NCI-H2227 (cell line): ENCODE data around the gene ZNF440.
"Not testable (repeated sequence)": the region's sequence is repeated elsewhere in the genome, so short reads cannot be mapped to it uniquely, and the experiment has no call there.

Experiments
- DNase-seq: peaks from one replicate; lab custom pipeline; 2025; ENCODE audit not compliant: unreplicated experiment; lab: John Stamatoyannopoulos, UW

The ZNF440 gene

DNA sequence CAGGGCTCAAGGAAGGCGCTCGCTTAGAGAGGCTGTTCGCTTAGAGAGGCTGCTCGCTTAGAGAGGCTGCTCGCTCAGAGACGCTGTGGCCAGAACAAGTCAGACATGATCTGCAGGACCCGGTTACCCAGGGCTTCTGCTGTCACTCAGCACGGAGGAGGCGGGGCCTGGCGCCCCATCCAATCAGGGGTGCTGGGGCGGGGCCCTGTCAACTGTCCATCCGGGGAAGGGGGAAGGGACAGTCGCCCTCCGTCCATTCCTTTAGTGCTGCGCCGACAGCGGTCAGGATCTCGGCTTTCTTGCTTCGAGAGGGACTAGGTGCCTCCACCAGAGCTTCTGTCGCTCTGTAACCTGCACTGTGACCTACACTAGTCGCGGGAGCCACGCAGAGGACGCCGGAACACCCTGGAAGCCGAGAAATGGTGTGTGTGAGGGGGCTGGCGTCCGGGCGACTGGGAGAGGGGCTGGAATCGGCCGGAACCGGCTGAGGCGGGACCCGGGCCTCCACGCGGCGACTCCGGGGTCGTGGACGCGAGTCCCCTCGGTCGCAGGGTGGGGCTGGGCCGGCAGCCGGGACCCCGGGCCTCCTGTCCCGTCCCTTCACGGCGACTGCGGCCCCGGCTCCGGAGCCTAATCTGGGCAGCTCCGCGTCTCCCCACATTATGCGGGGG is at the start of gene ZNF440:
Gene ZNF440 (plus strand): TSS at position 245 of the 671 bp plus-strand sequence. CDS start 175 bp downstream, at position 420.
- peak; percentile 88 for DNase-seq

DNA sequence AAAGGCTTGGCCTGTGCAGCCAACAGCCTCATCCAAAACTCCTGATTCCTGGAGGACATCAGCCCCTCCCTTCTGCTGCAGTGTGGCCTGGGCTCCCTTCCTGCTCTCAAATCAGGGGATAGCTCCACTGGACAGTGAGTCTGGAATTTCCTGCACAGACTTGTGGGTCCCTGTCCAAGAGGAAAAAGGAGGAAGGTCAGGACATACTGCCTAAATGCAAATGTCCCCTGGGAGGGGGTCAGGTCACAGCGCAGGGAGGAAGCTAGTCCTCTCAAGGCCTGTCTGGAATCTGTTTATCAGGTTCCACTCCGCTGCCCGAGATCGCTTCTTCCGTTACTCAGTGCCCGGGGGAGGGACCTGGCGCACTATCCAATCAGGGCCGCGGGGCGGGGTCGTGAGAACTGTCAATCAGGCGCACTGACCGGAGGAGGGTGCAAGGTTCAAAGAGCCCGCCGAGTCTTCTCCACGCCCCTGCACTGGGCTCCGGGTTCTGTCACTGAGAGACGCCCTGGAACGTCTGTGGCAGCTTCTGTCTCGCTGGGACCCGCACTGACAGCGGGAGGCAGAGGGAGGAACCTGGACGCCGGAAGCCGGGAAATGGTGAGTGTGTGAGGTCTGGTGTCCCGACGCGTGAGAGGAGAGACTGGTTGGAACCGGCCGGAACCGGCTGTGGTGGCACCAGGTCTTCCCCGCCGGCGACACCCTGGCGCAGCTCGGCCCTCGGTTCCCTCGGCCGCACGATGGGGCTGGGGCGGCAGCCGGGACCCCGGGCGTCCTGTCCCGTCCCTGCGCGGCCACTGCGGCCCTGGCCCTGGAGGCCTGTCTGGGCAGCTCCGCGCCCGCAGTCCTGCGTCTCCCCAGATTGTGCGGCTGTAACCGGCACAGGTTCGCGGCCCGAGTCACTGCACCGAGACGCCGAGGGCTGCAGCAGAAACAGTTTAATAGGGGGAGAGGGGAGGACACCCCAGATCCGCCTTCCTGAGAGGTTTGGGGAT is 47.2 kb upstream of the ZNF440 start, which contains the start of gene ZNF441:
Gene ZNF441 (plus strand): TSS at position 404 of the 995 bp plus-strand sequence. CDS start 194 bp downstream, at position 598.
- peak; percentile 91 for DNase-seq

DNA sequence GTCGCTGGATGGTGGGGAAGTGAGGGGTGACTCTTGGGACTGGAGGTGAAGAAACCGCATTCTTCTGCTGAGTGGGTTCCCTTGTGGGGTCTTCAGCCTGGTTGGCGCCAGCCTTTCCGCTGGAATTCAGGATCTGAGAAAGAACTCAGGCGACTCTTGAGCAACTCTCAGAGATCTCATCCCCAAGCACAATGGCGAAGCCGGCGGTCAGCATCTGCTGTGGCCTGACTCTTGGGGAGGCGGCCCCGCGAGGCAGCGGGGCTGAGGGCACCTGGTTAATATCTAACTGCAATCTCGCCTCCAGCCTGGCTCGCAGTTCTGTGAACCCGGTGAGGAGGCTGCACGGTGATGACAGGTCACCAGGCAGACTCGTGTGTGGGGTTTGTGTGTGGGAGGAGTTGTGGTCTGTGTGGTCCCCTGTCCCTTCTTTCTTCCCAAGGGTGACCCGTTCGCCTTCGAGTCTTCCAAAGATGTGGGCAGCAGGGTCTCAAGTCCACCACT is 46.4 kb upstream of the ZNF440 start:
- peak; percentile 14 for DNase-seq

DNA sequence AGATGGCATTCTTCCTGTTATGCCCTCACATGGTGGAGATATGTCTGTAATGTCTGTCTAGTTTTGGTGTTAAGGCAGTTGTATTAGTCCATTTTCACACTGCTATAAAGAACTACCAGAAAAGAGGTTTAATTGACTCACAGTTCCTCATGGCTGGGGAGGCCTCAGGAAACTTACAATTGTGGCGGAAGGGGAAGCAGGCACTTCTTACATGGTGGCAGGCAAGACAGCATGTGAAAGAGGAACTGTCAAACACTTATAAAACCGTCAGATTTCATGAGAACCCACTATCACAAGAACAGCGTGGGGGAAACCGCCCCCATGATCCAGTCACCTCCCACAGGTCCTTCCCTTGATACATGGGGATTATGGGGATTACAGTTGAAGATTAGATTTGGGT is 44.1 kb upstream of the ZNF440 start:
- no peak for DNase-seq

DNA sequence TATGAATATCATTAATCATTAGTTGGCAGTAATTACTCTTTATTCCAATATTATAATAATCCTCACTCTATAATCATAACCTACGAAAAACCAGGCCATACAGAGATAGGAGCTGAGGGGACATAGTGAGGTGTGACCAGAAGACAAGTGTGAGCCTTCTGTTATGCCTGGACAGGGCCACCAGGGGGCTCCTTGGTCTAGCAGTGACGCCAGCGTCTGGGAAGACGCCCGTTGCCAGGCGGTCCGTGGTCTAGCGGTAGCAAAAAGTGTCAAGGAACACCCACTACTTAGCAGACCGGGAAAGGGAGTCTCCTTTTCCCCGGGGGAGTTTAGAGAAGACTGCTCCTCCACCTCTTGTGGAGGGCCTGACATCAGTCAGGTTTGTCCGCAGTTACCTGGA is 42.6 kb upstream of the ZNF440 start:
- DNase-seq: not testable (repeated sequence)

DNA sequence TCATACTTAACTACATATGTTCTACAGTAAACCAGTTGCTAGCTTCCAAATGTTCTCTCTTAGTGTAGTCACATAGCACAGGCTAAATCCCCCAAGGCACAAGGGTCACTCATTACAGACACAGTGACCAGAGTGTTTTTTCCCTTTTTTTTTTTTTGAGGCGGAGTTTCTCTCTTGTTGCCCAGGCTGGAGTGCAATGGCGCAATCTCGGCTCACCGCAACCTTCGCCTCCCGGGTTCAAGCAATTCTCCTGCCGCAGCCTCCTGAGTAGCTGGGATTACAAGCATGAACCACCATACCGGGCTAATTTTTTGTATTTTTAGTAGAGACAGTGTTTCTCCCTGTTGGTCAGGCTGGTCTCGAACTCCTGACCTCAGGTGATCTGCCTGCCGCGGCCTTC is 37.4 kb upstream of the ZNF440 start:
- DNase-seq: not testable (repeated sequence)

DNA sequence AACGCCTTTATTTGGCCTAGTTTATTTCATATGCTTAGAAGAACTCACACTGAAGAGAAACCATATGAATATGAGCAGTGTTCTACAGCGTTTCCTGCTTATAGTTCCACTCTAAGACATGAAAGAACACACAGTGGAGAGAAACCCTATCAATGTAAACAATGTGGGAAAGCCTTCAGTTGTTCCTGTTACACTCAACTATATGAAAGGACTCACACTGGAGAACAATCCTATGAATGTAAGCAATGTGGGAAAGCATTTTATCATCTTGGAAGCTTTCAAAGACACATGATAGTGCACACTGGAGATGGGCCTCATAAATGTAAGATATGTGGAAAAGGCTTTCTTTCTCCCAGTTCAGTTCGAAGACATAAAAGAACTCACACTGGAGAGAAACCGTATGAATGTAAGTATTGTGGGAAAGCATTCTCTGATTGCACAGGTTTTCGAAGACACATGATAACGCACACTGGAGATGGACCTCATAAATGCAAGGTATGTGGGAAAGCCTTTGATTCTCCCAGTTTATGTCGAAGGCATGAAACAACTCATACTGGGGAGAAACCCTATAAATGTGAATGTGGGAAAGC is 33.5 kb upstream of the ZNF440 start:
- DNase-seq: no peak

DNA sequence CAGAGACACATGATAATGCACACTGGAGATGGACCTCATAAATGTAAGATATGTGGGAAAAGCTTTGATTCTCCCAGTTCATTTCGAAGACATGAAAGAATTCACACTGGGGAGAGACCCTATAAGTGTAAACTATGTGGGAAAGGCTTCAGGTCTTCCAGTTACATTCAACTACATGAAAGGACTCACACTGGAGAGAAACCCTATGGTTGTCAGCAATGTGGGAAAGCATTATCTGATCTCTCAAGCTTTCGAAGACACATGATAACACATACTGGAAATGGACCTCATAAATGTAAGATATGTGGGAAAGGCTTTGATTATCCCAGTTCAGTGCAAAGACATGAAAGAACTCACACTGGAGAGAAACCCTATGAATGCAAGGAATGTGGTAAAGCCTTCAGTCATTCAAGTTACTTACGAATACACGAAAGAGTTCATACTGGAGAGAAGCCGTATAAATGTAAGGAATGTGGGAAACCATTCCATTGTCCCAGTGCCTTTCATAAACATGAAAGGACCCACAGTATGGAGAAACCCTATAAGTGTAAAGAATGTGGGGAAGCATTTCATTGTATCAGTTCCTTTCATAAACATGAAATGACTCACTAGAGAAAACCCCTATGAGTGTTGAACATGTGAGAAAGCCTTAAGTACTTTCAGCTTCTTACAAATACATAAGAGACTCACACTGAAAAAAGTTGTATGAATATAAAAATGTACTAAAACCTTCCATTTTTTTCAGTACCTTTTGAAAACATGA is 32.6 kb upstream of the ZNF440 start:
- DNase-seq: no peak

DNA sequence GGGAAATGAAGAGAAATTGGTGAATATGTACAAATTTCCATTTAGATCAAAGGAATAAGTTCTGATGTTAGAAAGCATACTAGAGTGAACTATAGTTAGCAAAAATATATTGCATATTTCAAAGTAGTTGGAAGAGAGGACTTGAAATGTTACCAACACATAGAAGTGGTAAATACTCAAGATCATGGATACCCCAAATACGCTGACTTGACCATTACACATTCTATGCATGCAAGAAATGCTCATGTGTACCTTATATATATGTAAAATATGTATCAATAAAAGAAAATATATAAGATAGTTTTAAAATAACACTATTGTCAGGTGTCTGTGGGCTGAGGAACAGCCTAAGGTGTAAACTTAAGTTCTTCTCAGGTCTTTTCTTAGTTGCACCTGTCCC is 30.3 kb upstream of the ZNF440 start:
- no peak for DNase-seq

DNA sequence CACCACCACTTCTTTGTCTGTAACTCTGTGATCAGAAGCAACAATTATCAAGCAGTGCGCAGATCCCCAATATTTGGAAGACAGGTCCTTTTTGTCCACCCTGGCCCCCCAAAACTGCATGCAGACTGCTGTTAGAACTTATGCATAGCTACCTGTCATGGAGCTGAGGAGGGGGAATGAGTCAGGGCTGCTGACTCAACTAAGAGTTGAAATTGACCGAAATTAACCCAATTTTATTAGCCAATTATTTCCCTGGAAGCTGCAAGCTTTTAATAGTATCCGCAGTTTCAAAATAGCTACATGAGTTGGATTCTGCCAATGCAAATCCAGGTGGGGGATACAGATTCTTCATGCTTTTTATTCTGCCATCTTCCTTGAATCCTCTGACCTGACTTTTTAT is 29.7 kb upstream of the ZNF440 start:
- no peak for DNase-seq

DNA sequence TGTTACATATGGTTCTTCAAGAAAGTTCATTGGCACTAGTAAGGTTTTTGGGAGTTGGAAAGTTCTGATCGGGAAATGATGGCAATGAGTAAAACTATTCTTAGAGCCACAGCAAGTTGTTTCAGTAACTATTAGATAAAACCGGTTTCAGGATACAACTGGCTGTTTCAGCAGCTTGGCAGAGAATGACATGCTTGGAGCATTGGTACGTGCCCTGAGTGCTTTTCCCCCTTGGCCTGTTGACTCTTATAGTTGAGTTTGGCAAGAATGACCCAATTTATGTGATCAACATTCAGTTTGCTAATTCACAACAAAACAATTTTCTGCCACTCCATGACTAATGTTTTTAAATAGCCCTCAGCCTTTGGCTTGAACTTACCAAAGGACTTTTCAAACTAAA is 26.5 kb upstream of the ZNF440 start:
- DNase-seq: no peak

DNA sequence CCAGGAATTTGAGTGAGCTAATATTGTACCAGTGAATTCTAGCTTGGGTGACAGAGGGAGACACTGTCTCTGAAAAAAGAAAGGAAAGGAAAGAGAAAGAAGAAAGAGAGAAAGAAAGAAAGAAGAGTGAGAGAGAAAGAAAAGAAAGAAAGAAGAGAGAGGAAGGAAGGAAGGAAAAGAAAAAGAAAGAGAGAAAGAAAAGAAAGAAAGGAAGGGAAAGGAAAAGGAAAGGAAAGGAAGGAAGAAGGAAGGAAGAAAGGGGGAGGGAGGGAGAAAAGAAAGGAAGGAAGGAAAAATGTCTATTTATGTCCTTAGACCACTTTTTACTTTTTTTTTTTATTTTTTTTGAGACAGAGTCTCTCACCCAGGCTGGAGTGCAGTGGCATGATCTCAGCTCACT is 21.1 kb upstream of the ZNF440 start:
- DNase-seq: no peak

DNA sequence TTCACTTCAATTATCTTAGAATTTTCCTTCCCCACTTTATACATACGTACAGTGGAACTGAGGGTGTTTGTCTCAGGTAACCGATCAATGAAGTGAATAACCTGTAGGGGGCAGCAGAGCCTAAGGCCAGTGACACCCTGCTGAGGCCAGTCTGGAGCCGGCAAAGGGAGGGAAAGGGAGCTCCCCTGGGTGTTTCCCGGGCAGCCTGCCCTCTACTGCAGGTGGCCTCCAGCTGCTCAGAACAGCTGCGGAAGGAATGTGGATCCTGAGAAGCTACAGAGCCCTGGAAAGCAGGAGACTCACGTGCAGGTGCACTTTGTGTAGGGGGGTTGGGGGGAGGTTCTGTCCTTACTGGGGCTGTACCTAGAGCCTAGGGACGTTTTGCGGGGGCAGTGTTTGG is 16.6 kb upstream of the ZNF440 start:
- peak; percentile 65 for DNase-seq

DNA sequence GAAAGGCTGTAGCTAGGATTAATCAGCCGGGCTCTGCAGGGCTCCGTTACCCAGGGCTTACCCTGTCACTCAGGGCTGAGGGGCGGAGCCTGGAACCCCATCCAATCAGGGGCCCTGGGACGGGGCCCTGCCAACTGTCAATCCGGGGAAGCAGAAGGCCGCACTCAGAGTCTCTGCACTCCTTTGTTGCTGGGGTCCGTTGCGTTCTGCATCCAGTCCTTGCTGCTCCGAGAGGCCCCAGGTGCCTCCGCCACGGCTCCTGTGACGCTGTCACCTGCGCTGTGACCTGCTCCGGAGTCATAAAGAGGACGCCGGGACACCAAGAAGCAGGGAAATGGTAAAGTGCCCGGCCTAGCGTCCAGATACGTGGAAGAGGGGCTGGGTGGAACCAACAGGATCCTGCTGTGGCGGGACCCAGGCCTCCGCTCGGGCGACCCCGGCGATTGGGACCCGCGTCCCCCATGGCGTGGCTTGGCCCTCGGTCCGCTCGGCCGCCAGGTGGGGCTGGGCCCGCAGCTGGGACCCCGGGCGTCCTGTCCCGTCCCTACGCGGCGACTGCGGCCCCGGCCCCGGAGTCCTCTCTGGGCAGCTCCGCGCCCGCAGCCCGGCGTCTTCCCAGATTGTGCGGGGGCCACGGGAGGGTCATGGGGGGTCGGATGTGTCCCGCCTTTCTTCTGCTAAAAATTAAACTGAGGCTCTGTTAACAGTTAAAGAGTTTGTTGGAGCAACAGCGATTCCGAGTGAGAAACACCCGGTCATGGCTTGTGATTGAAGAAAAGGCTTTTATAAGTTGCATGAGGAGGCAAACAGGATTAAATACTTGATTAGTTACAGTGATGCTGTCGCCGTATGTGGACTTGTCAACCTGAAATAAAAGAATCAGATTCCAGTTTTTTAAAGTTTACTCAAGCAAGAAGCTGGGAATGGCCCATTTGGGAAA is 15.4 kb upstream of the ZNF440 start, which contains the start of gene ZNF491:
Gene ZNF491 (plus strand): TSS at position 133 of the 940 bp plus-strand sequence. CDS start 7,431 bp downstream, outside the sequence.
- peak; percentile 86 for DNase-seq

DNA sequence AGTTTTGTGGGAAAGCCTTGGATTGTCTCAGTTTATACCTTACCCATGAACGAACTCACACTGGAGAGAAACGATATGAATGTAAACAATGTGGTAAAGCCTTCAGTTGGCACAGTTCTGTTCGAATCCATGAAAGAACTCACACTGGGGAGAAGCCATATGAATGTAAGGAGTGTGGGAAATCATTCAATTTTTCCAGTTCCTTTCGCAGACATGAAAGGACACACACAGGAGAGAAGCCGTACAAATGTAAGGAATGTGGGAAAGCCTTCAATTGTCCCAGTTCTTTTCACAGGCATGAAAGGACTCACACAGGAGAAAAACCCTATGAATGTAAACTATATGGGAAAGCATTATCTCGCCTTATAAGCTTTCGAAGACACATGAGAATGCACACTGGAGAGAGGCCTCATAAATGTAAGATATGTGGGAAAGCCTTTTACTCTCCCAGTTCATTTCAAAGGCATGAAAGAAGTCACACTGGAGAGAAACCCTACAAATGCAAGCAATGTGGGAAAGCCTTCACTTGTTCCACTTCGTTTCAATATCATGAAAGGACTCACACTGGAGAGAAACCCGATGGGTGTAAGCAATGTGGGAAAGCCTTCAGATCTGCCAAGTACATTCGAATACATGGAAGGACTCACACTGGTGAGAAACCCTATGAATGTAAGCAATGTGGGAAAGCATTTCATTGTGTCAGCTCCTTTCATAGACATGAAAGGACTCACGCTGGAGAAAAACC is 7.5 kb upstream of the ZNF440 start:
- no peak for DNase-seq

DNA sequence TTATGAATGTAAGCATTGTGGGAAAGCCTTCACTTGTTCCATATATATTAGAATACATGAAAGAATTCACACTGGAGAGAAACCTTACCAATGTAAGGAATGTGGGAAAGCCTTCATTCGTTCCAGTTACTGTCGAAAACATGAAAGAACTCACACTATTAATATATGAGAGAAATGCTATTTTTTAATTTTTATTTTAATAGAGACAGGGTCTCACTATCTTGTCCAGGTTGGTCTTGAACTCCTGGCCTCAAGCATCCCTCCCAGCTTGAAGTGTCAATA is 7.0 kb upstream of the ZNF440 start:
- DNase-seq: no peak

DNA sequence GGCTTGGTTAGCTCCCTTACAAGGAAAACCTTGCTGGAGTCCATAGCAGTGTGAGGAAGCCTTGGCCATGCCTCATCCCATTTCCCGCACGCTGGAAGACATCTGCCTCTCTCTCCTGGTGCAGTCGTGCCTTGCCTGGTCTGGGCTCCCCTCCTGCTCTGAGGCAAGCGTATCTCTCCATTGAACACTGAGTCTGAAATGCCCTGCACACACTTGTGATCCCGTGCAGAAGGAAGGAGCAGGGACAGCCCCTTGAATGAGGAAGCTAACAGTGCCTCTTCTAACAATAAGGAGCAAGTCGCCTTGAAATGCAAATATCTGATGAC is 407 bp upstream of the ZNF440 start:
- no peak for DNase-seq

DNA sequence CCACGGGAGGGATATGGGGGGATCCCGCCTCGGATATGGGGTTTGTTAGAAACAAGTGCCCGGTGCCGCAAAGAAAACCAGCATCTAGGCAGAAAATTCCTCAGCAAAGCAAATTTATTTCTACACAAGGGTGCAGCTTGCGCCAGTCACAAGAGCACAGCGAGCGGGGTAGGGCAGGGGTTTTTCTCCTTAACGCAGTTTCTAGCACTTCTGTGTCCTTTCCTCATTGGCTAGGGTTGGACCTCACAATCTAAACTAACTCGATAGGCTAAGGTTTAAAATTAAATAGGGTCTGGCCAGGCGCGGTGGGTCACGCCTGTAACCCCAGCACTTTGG is 595 bp downstream of the ZNF440 start:
- DNase-seq: no peak

DNA sequence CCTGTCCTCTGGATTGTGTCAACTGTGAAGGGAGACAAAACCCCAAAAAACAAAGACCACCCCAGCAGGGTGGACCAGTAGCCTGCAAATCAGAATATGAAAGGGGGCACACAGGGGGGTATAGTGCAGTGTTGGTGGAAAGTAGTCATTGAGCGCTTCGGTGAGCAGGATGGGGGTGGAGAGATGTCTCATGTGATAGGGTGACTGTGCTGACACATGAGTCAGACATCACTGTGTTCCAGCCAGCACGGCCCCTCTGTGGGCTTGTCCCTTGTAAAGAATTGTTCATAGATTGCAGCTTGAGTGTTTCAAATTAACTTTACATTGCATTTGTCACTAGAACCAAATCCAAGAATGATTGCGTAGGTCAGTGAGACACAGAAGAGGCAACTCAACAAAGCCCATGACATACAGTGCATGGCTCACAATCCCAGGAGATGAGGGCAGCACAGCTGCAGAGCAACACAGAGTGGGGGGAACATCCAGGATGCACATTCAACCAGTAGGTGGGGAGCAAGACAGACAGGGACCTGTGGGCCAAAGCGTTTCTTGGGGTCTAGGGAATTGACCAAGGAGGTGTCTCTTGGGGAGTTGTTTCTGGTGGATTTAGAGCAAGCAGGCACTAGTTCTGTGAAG is 7.5 kb downstream of the ZNF440 start:
- no peak for DNase-seq
